Hepatocyte (in vitro differentiated cells): ENCODE measurements around the gene PCLO. TPM values are rescaled to one million over a fixed set of nuclear protein-coding genes. Genes with fewer than 3 reads are reported as not detected.

Source experiments
- DNase-seq: peaks from one replicate; pipeline ENCODE4 v3.0.0-alpha.2; 2016; ENCODE audit warnings: low spot score
- H2AFZ ChIP-seq: fragments of 200-600 bp; sonication (generic); 2 replicates; pipeline ENCODE4 v1.6.0; 2016; ENCODE audit warnings: antibody characterized with exemption, mild to moderate bottlenecking
- H3K27ac ChIP-seq: fragments of 200-600 bp; sonication (generic); 2 replicates; pipeline ENCODE4 v1.5.1; 2016; ENCODE audit warnings: mild to moderate bottlenecking
- H3K27me3 ChIP-seq: fragments of 200-600 bp; sonication (generic); 2 replicates; pipeline ENCODE4 v1.6.1; 2016
- H3K36me3 ChIP-seq: fragments of 200-600 bp; sonication (generic); replicated peaks from 2 replicates; pipeline ENCODE4 v1.5.1; 2016; ENCODE audit warnings: low read depth; ENCODE audit not compliant: insufficient read depth
- H3K4me1 ChIP-seq: fragments of 200-600 bp; sonication (generic); 2 replicates; pipeline ENCODE4 v1.5.1; 2016; ENCODE audit warnings: mild to moderate bottlenecking, moderate library complexity; ENCODE audit not compliant: insufficient read depth
- H3K4me2 ChIP-seq: fragments of 200-600 bp; sonication (generic); 2 replicates; pipeline ENCODE4 v1.6.0; 2016
- H3K4me3 ChIP-seq: fragments of 200-600 bp; sonication (generic); 2 replicates; pipeline ENCODE4 v1.5.1; 2016; ENCODE audit warnings: mild to moderate bottlenecking
- H3K79me2 ChIP-seq: fragments of 200-600 bp; sonication (generic); 2 replicates; pipeline ENCODE4 v1.6.0; 2017; ENCODE audit warnings: mild to moderate bottlenecking
- H3K9me2 ChIP-seq: fragments of 200-600 bp; sonication (generic); replicated peaks from 2 replicates; pipeline ENCODE4 v1.6.0; 2017; ENCODE audit warnings: mild to moderate bottlenecking; ENCODE audit not compliant: insufficient read depth
- H3K9me3 ChIP-seq: fragments of 200-600 bp; sonication (generic); 2 replicates; pipeline ENCODE4 v1.5.1; 2016; ENCODE audit warnings: low read depth, mild to moderate bottlenecking
- H4K20me1 ChIP-seq: fragments of 200-600 bp; sonication (generic); 2 replicates; pipeline ENCODE4 v1.6.0; 2016; ENCODE audit warnings: mild to moderate bottlenecking; ENCODE audit not compliant: insufficient read depth, poor library complexity, severe bottlenecking
- CTCF ChIP-seq: fragments of 200-600 bp; sonication (generic); IDR thresholded peaks from 2 replicates; pipeline ENCODE4 v1.5.1; 2016; ENCODE audit warnings: antibody characterized with exemption, mild to moderate bottlenecking; ENCODE audit not compliant: poor library complexity
- EZH2 ChIP-seq: fragments of 200-600 bp; sonication (generic); IDR thresholded peaks from 2 replicates; pipeline ENCODE4 v1.6.1; 2016; ENCODE audit warnings: antibody characterized with exemption, mild to moderate bottlenecking, borderline replicate concordance
- EZH2phosphoT487 ChIP-seq: fragments of 200-600 bp; sonication (generic); IDR thresholded peaks from one replicate; pipeline ENCODE4 v1.6.1; 2018; ENCODE audit warnings: antibody characterized with exemption, mild to moderate bottlenecking, low read depth, moderate library complexity; ENCODE audit not compliant: unreplicated experiment, severe bottlenecking
- WGBS: methylation state at CpG from one replicate; pipeline ENCODE4 v1.1.6; 2016; ENCODE audit warnings: low lambda C conversion rate; ENCODE audit errors: missing lambda C conversion rate; 5-methylcytosine and 5-hydroxymethylcytosine counted together
- polyA plus RNA-seq: library from polyadenylated mRNA; unstranded; fragments of >200 nt; fragmentation: Nextera tagmentation; extraction: Ambion mirVana; gene quantifications from 2 replicates; pipeline ENCODE4 v1.2.1, GENCODE V29; 2016
- total RNA-seq: library from RNA; depleted of rRNA; stranded (reverse); fragments of >200 nt; gene quantifications from 2 replicates; pipeline ENCODE4 v1.2.3, GENCODE V29; 2014

The PCLO gene
- total and polyA plus RNA-seq, 2 experiments from 2014 or later, result 1.3 to 8.1 TPM

DNA sequence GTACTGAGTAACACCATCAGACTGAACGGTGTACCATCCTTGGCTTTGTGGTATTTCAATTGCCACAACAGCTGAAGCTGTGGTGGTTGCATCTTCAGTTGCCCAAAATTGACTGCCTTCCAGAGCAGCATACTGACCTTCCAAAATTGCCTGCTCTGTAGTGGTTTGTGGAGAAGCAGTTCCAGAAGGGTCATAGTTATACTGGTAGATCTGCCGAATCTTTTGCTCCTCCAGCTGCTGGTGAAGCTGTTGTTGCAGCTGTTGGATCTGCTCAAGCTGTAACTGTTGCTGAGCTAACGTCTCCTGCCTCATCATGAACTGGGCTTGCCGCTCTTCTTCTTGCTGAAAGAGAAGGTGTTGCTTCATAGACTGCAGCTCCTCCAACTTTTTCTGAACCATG is 212.2 kb downstream of the PCLO start:
- no peak for DNase-seq
- H2AFZ ChIP-seq, result no peak overlapping the region
- TF ChIP-seq EZH2, result no peak
- TF ChIP-seq CTCF, result no peak
- no peak for TF ChIP-seq EZH2phosphoT487
- no peaks in the 10 kb centered on the region for H4K20me1 ChIP-seq
- H3K27ac ChIP-seq, result no peak overlapping the region
- no peaks in the 10 kb centered on the region for H3K9me3 ChIP-seq
- H3K9me2 ChIP-seq, result no peaks in the 10 kb centered on the region
- H3K79me2 ChIP-seq, result no peaks in the 10 kb centered on the region
- H3K4me3 ChIP-seq, result no peak overlapping the region
- 94% methylated on average over 4 of the region's 4 CpGs for WGBS
- no peaks in the 10 kb centered on the region for H3K27me3 ChIP-seq
- H3K4me2 ChIP-seq, result no peak overlapping the region
- no peaks in the 10 kb centered on the region for H3K36me3 ChIP-seq
- H3K4me1 ChIP-seq, result no peaks in the 10 kb centered on the region

DNA sequence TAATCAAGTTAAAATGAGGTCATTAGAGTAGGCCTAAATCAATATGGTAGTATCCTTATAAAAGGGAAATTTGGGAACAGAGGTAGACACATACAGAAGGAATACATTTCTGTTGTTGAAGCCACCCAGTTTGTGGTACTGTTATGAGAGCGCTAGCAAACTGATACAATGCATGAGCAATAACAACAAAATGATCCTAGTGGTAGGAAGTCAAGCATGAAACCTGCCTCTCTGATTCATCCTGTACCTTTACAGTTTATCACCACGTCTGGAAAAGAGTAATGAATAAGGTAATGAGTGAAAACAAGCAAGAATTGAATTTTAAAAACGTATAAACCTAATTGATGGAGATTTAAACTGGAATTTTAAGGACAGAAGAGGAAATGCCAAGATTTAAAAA is 217.2 kb downstream of the PCLO start:
- DNase-seq, result no peak
- no peak overlapping the region for H2AFZ ChIP-seq
- no peak for TF ChIP-seq EZH2phosphoT487
- TF ChIP-seq CTCF, result no peak
- no peak for TF ChIP-seq EZH2
- H3K4me2 ChIP-seq, result no peak overlapping the region
- H3K9me3 ChIP-seq, result no peaks in the 10 kb centered on the region
- WGBS, result 80% methylated on average over 3 of the region's 3 CpGs
- H3K36me3 ChIP-seq, result no peaks in the 10 kb centered on the region
- H3K9me2 ChIP-seq, result no peaks in the 10 kb centered on the region
- H3K4me3 ChIP-seq, result no peak overlapping the region
- no peaks in the 10 kb centered on the region for H4K20me1 ChIP-seq
- H3K4me1 ChIP-seq, result no peaks in the 10 kb centered on the region
- no peaks in the 10 kb centered on the region for H3K79me2 ChIP-seq
- no peak overlapping the region for H3K27ac ChIP-seq
- H3K27me3 ChIP-seq, result no peaks in the 10 kb centered on the region

- no peaks in the 10 kb centered on the region for H3K9me2 ChIP-seq
- no peaks in the 10 kb centered on the region for H3K36me3 ChIP-seq
- no peak overlapping the region for H3K4me3 ChIP-seq
- no peaks in the 10 kb centered on the region for H3K27me3 ChIP-seq
- TF ChIP-seq EZH2phosphoT487 (no peak), EZH2 (no peak), CTCF (no peak)
- no peak overlapping the region for H3K4me2 ChIP-seq
- H3K9me3 ChIP-seq, result no peaks in the 10 kb centered on the region
- WGBS, result 75% methylated on average over 4 of the region's 4 CpGs
- H4K20me1 ChIP-seq, result no peaks in the 10 kb centered on the region
- no peak for DNase-seq
- H3K79me2 ChIP-seq, result no peaks in the 10 kb centered on the region
- no peak overlapping the region for H3K27ac ChIP-seq
- H3K4me1 ChIP-seq, result no peaks in the 10 kb centered on the region
- no peak overlapping the region for H2AFZ ChIP-seq
These were observed 217.6 kb downstream of the PCLO start for GRCh38 chr7:82945056-82945455.

DNA sequence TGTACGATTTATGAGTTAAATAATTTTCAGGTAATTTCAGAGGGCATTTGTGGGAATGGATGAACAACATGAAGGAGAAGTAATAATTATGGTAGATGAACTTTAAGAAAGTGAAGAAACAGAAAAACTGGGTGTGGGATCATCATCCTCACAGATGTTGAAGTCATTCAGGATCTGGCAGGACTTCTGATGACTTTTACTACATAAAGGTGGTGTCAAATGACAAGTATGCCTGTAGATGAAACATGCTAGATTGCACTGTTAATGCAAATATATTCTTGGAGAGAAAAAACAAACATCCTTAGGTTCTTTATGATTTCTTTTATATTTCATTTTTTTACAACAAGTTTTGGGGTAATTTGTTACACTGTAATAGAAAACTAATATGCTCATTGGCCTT is 230.2 kb downstream of the PCLO start:
- Histone ChIP-seq H4K20me1 (no peaks in the 10 kb centered on the region), H3K9me3 (no peaks in the 10 kb centered on the region), H3K4me2 (no peak overlapping the region), H3K9me2 (no peaks in the 10 kb centered on the region), H3K4me3 (no peak overlapping the region), H3K27me3 (no peaks in the 10 kb centered on the region), H2AFZ (no peak overlapping the region), H3K36me3 (no peaks in the 10 kb centered on the region), H3K4me1 (no peaks in the 10 kb centered on the region), H3K27ac (no peak overlapping the region), H3K79me2 (no peaks in the 10 kb centered on the region)
- TF ChIP-seq CTCF (no peak), EZH2phosphoT487 (no peak), EZH2 (no peak)
- WGBS, result 96% methylated on average over 1 of the region's 1 CpG
- DNase-seq, result no peak
